ENCODE measurements around the gene IL32. TPM values are rescaled to one million over a fixed set of nuclear protein-coding genes. Genes with fewer than 3 reads are reported as not detected.

The IL32 gene
- total and polyA plus RNA-seq, 9 of the 15 experiments (the other 6 are each of a cell fraction or from before 2014, with no cell fraction given) = 0.21 to 2.2 (median 0.37) TPM; not detected in 3

DNA sequence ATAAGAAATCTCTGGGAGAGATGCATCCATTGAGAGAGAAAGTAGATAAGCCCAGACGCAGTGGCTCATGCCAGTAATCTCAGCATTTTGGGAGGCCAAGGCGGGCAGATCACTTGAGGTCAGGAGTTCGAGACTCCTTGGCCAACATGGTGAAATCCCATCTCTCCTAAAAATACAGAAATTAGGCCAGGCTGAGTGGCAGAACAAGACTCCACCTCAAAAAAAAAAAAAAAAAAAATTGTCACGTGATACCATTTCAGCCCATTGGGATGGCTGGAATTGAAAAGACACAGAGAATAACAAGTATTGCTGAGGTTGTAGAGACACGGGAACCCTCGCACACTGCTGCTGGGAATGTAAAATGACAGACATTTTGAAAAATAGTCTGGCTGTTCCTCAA lies 2.9 kb upstream of the IL32 start:
- ATAC-seq (no peak), FAIRE-seq (no peak)
- peaks cover 8 to 45% of the 10 kb centered on the region in 2 experiments for H3K4me1 ChIP-seq (replicated peaks in 1 of 2; ENCODE audit: control insufficient read depth in 2 of 2, insufficient read depth in 2 of 2, low read length in 2 of 2)
- TF ChIP-seq, protein P1, sequence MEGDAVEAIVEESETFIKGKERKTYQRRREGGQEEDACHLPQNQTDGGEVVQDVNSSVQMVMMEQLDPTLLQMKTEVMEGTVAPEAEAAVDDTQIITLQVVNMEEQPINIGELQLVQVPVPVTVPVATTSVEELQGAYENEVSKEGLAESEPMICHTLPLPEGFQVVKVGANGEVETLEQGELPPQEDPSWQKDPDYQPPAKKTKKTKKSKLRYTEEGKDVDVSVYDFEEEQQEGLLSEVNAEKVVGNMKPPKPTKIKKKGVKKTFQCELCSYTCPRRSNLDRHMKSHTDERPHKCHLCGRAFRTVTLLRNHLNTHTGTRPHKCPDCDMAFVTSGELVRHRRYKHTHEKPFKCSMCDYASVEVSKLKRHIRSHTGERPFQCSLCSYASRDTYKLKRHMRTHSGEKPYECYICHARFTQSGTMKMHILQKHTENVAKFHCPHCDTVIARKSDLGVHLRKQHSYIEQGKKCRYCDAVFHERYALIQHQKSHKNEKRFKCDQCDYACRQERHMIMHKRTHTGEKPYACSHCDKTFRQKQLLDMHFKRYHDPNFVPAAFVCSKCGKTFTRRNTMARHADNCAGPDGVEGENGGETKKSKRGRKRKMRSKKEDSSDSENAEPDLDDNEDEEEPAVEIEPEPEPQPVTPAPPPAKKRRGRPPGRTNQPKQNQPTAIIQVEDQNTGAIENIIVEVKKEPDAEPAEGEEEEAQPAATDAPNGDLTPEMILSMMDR (IDR thresholded peaks at IDR 0.05 in 2 of 3, conservative IDR thresholded peaks at IDR 0.05 in 1 of 3; ENCODE audit: insufficient read depth in 2 of 3, low read depth in 1 of 3, low read length in 3 of 3) = no peak
- TF ChIP-seq, protein P2, sequence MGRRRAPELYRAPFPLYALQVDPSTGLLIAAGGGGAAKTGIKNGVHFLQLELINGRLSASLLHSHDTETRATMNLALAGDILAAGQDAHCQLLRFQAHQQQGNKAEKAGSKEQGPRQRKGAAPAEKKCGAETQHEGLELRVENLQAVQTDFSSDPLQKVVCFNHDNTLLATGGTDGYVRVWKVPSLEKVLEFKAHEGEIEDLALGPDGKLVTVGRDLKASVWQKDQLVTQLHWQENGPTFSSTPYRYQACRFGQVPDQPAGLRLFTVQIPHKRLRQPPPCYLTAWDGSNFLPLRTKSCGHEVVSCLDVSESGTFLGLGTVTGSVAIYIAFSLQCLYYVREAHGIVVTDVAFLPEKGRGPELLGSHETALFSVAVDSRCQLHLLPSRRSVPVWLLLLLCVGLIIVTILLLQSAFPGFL (CRISPR knock-in tag; IDR thresholded peaks at IDR 0.05) = no peak
- no peak for TF ChIP-seq CAMTA2 (CRISPR knock-in tag; conservative IDR thresholded peaks at IDR 0.05)
- TF ChIP-seq SNRNP70 (optimal IDR thresholded peaks at IDR 0.05; ENCODE audit: low read depth, low read length) = no peak
- TF ChIP-seq RBM22 (IDR thresholded peaks at IDR 0.05; ENCODE audit: low read depth, low read length, poor library complexity, severe bottlenecking) = no peak
- TF ChIP-seq IRF9 (tag; IDR thresholded peaks at IDR 0.05) = no peak
- TF ChIP-seq ETS2 (tag; IDR thresholded peaks at IDR 0.05; ENCODE audit: borderline replicate concordance, poor library complexity, severe bottlenecking) = no peak
- TF ChIP-seq KAT2B (IDR thresholded peaks at IDR 0.05; ENCODE audit: low read depth, low read length) = no peak
- no peak for TF ChIP-seq ARHGAP35 (IDR thresholded peaks at IDR 0.05; ENCODE audit: partially characterized antibody)
- TF ChIP-seq TCFL5 (CRISPR knock-in tag; conservative IDR thresholded peaks at IDR 0.05) = no peak
- no peak for TF ChIP-seq SETDB1 (IDR thresholded peaks at IDR 0.05; ENCODE audit: low read length)
- TF ChIP-seq, protein P3, sequence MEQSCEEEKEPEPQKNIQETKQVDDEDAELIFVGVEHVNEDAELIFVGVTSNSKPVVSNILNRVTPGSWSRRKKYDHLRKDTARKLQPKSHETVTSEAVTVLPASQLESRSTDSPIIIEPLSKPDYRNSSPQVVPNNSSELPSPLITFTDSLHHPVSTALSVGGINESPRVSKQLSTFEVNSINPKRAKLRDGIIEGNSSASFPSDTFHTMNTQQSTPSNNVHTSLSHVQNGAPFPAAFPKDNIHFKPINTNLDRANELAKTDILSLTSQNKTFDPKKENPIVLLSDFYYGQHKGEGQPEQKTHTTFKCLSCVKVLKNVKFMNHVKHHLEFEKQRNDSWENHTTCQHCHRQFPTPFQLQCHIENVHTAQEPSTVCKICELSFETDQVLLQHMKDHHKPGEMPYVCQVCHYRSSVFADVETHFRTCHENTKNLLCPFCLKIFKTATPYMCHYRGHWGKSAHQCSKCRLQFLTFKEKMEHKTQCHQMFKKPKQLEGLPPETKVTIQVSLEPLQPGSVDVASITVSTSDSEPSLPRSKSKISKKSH (CRISPR knock-in tag; IDR thresholded peaks at IDR 0.05) = no peak
- no peak for TF ChIP-seq POLR2H (tag; IDR thresholded peaks at IDR 0.05; ENCODE audit: low read depth)
- no peak for TF ChIP-seq ETV5 (CRISPR knock-in tag; IDR thresholded peaks at IDR 0.05; ENCODE audit: low read depth)
- peak; percentile 93 for TF ChIP-seq RAD51 (IDR thresholded peaks at IDR 0.05; ENCODE audit: borderline replicate concordance, low read depth)
- no peak for TF ChIP-seq NUFIP1 (IDR thresholded peaks at IDR 0.05; ENCODE audit: partially characterized antibody)
- TF ChIP-seq ZBTB17 (CRISPR knock-in tag; IDR thresholded peaks at IDR 0.05) = no peak
- no peak for TF ChIP-seq POU5F1 (IDR thresholded peaks at IDR 0.05; ENCODE audit: borderline replicate concordance, low read depth, low read length, partially characterized antibody)

More for the DNA sequence above, 2.9 kb upstream of the IL32 start:
- Histone ChIP-seq H3K4me2 (ENCODE audit: insufficient read depth, low read length) (no peak overlapping the region), H3K27me3 (ENCODE audit: control insufficient read depth in 2 of 2, insufficient read depth in 2 of 2, low read length in 2 of 2) (no peaks in the 10 kb centered on the region), H3K4me3 (no peak overlapping the region), H4K20me1 (replicated peaks; ENCODE audit: control insufficient read depth, insufficient read depth, low read length) (no peaks in the 10 kb centered on the region), H3K36me3 (ENCODE audit: control insufficient read depth, insufficient read depth, low read length) (no peaks in the 10 kb centered on the region), H3K9me1 (ENCODE audit: control insufficient read depth, insufficient read depth, low read length) (peaks cover 4% of the 10 kb centered on the region), H3K79me2 (ENCODE audit: control insufficient read depth, insufficient read depth, low read length) (peaks cover 2% of the 10 kb centered on the region; the same call in 2 of the 3 replicates), H3K9ac (ENCODE audit: insufficient read depth in 1 of 2, low read depth in 2 of 2, low read length in 2 of 2) (no peak overlapping the region), H3K27ac (ENCODE audit: extremely low read depth, low read depth, low read length) (no peak overlapping the region), H3K9me3 (replicated peaks; ENCODE audit: control insufficient read depth, insufficient read depth, low read depth, low read length) (no peaks in the 10 kb centered on the region), H2AFZ (ENCODE audit: low read depth, low read length) (no peak overlapping the region)
- intact Hi-C loops (cut with micrococcal nuclease) = no loop called here
- 41% methylated on average over 6 of the region's 6 CpGs for WGBS (ENCODE audit: insufficient coverage, low coverage, missing lambda C conversion rate)
- no TSS peak for BruUV-seq (replicated peaks)
- peak in 1 of 4 experiments; percentile 19 for DNase-seq (ENCODE audit: extremely low read depth in 1 of 4, low spot score in 3 of 4)
- CTCF ChIA-PET (ENCODE audit: low intra/inter-chr PET ratio) = no interaction called here
- POLR2A ChIA-PET = interaction anchor here (0.5 kb wide), 1 partner anchor 11 kb away, joined by 3 read pairs; no protein-coding TSS in a partner anchor
- in situ Hi-C loops (cut with MboI) = no loop called here
